ENCODE results near the gene HHIPL1.

GRCh38 chr14:99687284-99688209, 42.6 kb downstream of the HHIPL1 start:
- TF ChIP-seq, protein P1, sequence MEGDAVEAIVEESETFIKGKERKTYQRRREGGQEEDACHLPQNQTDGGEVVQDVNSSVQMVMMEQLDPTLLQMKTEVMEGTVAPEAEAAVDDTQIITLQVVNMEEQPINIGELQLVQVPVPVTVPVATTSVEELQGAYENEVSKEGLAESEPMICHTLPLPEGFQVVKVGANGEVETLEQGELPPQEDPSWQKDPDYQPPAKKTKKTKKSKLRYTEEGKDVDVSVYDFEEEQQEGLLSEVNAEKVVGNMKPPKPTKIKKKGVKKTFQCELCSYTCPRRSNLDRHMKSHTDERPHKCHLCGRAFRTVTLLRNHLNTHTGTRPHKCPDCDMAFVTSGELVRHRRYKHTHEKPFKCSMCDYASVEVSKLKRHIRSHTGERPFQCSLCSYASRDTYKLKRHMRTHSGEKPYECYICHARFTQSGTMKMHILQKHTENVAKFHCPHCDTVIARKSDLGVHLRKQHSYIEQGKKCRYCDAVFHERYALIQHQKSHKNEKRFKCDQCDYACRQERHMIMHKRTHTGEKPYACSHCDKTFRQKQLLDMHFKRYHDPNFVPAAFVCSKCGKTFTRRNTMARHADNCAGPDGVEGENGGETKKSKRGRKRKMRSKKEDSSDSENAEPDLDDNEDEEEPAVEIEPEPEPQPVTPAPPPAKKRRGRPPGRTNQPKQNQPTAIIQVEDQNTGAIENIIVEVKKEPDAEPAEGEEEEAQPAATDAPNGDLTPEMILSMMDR (IDR thresholded peaks at IDR 0.05), result peak; percentile 25 to 58 (median 46)
- no peak for TF ChIP-seq POLR2AphosphoS5 (IDR thresholded peaks at IDR 0.05)
